ENCODE measurements around the gene FAM83C.
"Not testable (repeated sequence)": the region's sequence is repeated elsewhere in the genome, so short reads cannot be mapped to it uniquely, and the experiment has no call there.

Gene FAM83C

GRCh38 chr20:35318502-35319157, 26.4 kb upstream of the FAM83C start:
- in situ Hi-C loops (cut with MboI; ENCODE audit: low sequenced_read_pairs) = no loop called here

DNA sequence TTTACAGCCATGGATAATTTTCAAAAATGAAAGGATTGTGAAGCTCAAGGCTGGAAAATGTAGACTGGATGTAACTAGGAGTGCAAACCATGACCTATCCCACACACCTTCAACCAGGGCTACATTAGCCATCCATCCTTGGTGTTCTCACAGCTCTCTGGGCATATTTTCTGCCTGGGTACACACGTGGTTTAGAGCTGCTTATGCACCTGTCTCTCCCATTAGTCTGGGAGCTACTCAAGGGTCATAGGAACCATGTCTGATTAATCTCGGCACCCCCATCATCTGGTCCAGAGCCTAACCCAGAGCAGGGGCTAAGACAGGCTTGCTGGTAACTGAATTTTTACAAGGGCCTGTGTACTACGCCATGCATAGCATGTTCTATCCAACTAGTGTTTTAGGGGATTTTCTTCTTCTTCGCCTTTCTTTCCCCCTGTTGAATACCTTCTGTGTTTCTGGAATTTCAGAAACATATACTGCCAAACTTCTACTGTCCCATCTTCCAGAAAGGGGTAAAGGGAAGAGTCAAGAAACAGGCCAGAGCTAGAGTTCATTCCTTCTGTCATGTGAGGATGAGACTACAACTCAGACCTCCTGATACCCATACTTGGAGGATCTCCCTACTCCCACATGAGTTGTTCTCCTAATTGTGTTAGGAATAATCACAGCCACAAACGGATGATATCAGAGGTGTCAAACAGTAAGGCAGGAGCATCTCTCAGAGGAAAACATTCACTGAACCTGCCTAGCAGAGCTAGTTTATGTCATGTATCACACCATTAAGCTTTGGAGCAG, 25.4 kb upstream of the FAM83C start:
- in situ Hi-C loops (cut with MboI; ENCODE audit: low sequenced_read_pairs) = no loop called here

DNA sequence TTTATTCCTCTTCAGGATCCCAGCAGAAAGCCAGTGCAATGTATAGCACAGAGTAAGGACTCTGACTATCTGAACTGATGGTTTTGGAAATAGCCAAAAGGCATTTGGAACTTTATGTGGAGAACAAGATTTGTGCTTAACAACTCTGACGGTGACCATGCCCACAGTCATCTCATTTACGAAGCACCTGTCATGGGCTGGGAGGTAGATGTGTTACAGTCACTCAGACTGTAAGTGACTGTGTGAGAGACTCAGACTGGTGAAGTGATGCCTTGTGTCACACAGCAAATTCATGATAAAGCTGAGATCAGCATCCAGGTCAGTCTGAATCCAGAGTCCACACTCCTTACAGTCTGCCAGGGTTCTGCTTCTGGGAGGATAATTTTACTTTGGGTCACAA, 23.9 kb upstream of the FAM83C start:
- in situ Hi-C loops (cut with MboI; ENCODE audit: low sequenced_read_pairs) = no loop called here

GRCh38 chr20:35315632-35316020, 23.4 kb upstream of the FAM83C start:
- in situ Hi-C loops (cut with MboI; ENCODE audit: low sequenced_read_pairs) = not testable (repeated sequence)

DNA sequence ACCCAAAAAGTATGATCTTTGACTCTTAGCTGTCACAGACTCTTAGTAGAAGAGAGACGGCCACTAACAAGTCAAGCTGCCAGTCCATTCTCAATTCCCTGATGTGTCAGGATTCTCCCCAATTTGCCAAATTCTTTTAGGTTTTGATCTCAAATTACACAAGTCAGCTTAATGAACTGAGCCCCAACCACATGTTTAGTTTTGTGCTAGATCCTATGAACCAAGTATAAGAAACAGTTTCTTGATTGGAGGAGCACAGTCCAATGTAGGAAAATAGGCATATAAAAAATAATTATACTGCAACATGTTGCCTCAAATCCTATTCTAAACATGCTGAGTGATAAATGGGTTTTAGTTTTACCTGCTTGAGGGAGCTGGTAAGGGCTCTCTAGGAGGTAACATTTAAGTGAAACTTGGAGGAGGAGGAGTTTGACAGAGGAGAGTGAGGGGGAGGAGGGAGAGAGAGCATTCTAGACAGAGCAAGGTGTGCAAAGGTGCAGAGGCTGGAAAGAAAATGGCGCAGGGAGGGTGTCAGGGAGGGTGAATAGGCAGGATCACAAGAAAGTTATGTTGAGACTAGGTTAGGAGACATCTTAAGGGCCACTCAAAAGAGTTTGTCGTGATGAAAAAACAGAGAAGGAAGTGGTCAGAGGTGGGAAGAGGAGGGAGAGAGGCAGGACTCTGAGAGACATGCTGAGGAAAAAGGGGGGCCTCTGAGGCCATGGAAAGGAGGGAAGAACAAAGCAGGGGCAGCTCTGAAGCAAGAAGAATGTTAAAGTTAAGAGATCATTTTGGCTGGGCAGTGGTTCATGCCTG, 22.8 kb upstream of the FAM83C start:
- in situ Hi-C loops (cut with MboI; ENCODE audit: low sequenced_read_pairs) = no loop called here

- in situ Hi-C loops (cut with MboI; ENCODE audit: low sequenced_read_pairs) = no loop called here
Observed at GRCh38 chr20:35312318-35312717, 20.1 kb upstream of the FAM83C start.

GRCh38 chr20:35311822-35312221, 19.6 kb upstream of the FAM83C start:
- in situ Hi-C loops (cut with MboI; ENCODE audit: low sequenced_read_pairs) = no loop called here

- in situ Hi-C loops (cut with MboI; ENCODE audit: low sequenced_read_pairs) = no loop called here
Observed at GRCh38 chr20:35311409-35311808, 19.2 kb upstream of the FAM83C start.

DNA sequence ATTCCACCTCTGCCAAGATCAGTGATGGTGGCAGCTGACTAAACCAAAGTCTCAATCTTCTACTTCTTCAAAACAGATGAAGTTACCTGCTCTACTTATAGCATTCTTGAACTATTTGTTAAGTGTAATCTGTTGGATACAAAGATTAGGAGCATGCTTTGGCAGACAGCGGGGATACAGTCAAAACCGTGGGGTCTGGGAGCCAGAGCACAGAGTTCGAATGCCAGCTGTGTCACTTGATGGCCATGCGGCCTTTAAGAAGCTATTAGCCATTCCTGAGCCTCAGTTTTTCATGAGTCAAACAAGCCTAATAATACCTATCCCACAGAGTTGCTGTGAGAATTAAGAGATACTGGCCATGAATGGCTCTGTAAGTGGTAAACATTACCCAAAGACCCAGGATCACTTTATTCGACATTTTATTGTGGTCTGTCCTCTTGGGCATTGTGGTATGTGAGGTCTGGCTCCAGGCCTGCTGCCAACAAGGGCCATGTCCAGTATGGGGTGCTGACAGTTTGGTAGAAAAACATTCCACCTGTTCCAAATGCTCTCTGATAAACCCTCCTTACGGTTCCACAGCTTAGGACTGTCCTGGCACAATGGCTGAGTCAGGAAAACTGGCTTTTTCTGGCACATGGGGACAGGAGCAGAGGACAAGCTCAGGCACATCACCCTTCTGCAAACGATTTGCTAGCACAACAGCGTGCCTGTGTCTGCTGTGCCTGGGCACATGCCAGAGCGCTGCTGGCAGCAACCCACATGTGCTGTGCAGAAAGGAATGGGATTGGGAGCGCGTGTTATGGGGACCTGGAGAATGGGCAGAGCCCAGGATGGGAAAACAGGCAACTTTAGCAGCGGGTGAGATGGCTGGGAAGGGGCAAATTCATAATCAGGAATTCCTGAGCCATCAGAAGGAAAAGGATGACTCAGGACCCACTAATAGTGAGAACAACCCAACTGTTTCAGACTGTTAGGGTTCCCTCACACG, 15.7 kb upstream of the FAM83C start:
- in situ Hi-C loops (cut with MboI; ENCODE audit: low sequenced_read_pairs) = no loop called here

- in situ Hi-C loops (cut with MboI; ENCODE audit: low sequenced_read_pairs) = no loop called here
Observed at GRCh38 chr20:35306931-35307517, 14.8 kb upstream of the FAM83C start.

- in situ Hi-C loops (cut with MboI; ENCODE audit: low sequenced_read_pairs) = no loop called here
Observed at GRCh38 chr20:35305682-35306556, 13.7 kb upstream of the FAM83C start.

- in situ Hi-C loops (cut with MboI; ENCODE audit: low sequenced_read_pairs) = no loop called here
Observed at GRCh38 chr20:35304956-35305355, 12.7 kb upstream of the FAM83C start.

- in situ Hi-C loops (cut with MboI; ENCODE audit: low sequenced_read_pairs) = no loop called here
Observed at GRCh38 chr20:35303735-35304491, 11.7 kb upstream of the FAM83C start.

DNA sequence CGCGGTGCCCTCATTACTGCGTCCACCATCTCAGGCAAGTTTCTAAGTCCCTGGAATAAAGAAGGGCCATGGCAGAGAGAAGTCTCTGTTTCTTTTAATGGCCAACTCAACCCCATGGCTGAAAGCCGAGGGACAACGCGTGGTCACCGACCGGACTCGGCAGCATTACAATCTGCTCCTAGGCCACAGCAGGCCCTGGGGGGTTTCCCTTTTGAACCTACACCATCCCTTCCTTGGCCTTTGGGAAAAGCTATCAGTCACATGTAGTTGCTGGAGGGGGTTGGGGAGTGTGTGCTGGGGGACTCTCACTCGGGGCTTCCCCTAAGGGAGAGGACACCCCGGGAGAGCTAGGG, 11.1 kb upstream of the FAM83C start:
- in situ Hi-C loops (cut with MboI; ENCODE audit: low sequenced_read_pairs) = no loop called here

DNA sequence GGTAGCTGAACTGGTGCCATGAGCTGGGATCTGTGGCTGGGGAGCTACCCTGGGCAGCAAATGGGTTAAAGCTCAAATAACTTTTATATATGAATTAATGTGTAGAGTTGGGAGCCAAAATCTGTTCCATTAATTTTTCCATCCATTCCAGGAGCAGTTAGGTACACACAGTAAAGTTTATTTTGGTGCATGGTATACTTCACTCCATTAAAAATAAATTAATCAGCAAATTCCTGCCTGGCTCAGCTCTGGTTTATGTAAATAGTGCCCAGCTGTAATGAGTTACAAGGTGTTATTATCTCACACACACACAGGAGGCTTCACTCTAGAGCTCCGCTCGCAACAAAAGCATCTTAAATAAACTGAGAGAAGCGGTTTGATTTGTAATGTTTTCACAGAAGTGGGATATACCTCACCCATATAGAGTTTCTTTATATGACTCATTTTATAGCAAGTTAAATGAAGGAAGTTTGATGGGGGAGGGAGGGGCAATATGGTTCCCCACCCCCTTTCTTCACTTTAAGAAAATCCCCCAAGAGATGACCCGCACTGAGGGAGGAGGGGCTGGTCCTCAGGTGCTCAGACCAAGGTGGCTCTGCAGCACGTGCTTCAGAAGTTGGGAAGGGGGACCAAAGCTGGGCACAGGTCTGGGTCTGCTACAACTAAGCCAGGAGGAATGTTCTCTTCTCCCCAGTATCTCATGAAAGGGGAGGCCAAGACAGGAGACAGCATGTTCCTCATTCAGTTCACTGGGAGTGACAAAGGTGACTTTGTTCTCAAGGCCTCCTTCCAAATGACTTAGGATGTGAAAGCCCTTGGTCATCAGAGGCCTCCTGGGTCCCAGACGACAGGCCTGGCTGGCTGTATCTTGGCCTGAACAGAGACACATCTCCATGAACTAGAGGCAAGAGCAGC, 10.5 kb upstream of the FAM83C start:
- in situ Hi-C loops (cut with MboI; ENCODE audit: low sequenced_read_pairs) = no loop called here

GRCh38 chr20:35301426-35301825, 9.2 kb upstream of the FAM83C start:
- in situ Hi-C loops (cut with MboI; ENCODE audit: low sequenced_read_pairs) = no loop called here

GRCh38 chr20:35300469-35301262, 8.4 kb upstream of the FAM83C start:
- in situ Hi-C loops (cut with MboI; ENCODE audit: low sequenced_read_pairs) = no loop called here
